ENCODE results near the gene FAM107B. TPM values are rescaled to one million over a fixed set of nuclear protein-coding genes. Genes with fewer than 3 reads are reported as not detected.
A peak's percentile ranks its signal among the peaks of the same experiment; 100 is the strongest.

Gene FAM107B
- total RNA-seq, 1 donor: 30.0 TPM

DNA sequence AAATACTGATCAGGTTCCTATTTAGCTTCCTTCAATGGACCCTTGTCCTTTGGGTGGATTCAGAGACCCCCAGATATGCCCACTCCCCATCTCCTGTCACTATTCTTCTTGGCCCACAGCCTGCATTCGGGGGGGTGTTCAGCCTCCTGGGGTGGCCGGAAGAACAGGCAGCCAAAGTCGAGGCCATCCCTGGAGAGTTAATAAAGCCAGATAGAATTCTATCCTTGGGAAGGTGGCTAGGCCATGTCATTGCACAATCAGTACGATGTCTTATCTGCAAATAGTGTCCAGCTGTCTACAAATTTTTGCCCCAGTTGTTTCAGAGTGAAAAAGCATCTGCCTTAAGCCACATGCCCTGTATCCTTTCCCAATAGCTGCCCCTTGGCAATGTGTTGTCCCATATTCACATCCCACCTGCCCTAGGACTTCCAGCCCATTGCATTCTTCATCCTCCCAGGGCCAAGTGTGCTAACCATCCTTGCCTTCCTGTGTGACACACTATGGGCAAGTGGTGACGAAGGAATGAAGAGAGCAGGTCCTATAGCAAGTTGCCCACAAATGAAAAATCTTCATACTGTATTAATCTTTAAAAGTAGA is 9.9 kb upstream of the FAM107B start:
- TF ChIP-seq, protein P1, sequence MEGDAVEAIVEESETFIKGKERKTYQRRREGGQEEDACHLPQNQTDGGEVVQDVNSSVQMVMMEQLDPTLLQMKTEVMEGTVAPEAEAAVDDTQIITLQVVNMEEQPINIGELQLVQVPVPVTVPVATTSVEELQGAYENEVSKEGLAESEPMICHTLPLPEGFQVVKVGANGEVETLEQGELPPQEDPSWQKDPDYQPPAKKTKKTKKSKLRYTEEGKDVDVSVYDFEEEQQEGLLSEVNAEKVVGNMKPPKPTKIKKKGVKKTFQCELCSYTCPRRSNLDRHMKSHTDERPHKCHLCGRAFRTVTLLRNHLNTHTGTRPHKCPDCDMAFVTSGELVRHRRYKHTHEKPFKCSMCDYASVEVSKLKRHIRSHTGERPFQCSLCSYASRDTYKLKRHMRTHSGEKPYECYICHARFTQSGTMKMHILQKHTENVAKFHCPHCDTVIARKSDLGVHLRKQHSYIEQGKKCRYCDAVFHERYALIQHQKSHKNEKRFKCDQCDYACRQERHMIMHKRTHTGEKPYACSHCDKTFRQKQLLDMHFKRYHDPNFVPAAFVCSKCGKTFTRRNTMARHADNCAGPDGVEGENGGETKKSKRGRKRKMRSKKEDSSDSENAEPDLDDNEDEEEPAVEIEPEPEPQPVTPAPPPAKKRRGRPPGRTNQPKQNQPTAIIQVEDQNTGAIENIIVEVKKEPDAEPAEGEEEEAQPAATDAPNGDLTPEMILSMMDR (IDR thresholded peaks at IDR 0.05; ENCODE audit: extremely low read depth, low read depth, low read length): no peak
- no peak for DNase-seq (ENCODE audit: insufficient read length, low spot score, missing footprints)

DNA sequence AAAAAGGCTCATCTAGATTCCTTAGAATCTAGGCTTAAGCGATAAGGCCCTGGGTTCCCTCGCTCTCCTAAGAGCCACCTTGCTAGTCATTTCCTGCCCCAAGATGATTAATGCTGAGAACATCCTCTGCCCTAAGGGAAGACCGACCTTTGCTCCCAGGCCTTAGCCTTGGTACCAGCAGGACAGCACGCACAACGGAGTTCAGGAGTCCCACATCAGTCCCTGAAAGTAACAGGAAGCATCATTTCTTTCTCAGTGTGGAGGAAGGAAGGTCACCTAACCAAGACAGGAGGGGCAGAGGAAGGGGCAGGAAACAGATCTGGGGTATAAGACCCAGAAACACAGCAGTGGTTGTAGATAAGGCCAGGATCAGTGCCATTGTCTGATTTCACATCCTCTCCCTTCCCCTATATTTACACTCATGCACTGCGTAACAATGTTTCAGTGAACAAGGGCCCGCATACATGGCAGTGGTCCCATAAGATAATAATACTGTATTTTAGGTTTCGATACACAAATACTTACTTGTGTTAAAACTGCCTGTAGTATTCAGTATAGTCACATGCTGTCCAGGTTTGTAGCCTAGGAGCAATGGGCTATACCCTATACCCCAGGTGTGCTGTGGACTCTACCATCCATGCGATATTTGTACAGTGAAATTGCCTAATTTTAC is 8.1 kb upstream of the FAM107B start:
- Histone ChIP-seq H3K27ac (ENCODE audit: low read depth, low read length) (no peak overlapping the region), H3K4me2 (ENCODE audit: insufficient read depth, low read length) (no peak overlapping the region), H3K4me3 (ENCODE audit: insufficient read depth, low read length) (no peak overlapping the region), H3K79me2 (ENCODE audit: insufficient read depth, low read length) (no peaks in the 10 kb centered on the region), H2AFZ (ENCODE audit: low read length) (peak overlapping the region; percentile 81), H3K4me1 (ENCODE audit: insufficient read depth, low read length) (peaks cover 18% of the 10 kb centered on the region), H3K27me3 (ENCODE audit: insufficient read depth, low read length) (no peaks in the 10 kb centered on the region), H3K9me3 (ENCODE audit: low read depth, low read length) (peaks cover 2% of the 10 kb centered on the region), H3K36me3 (ENCODE audit: insufficient read depth, low read length) (no peaks in the 10 kb centered on the region), H4K20me1 (ENCODE audit: insufficient read depth, low read length) (no peaks in the 10 kb centered on the region)
- DNase-seq (ENCODE audit: insufficient read length, low spot score, missing footprints): no peak
- TF ChIP-seq, protein P1 (IDR thresholded peaks at IDR 0.05; ENCODE audit: extremely low read depth, low read depth, low read length): no peak

More for the DNA sequence above, 9.9 kb upstream of the FAM107B start:
- Histone ChIP-seq H2AFZ (ENCODE audit: low read length) (no peak overlapping the region), H3K27ac (ENCODE audit: low read depth, low read length) (no peak overlapping the region), H3K36me3 (ENCODE audit: insufficient read depth, low read length) (no peaks in the 10 kb centered on the region), H4K20me1 (ENCODE audit: insufficient read depth, low read length) (no peaks in the 10 kb centered on the region), H3K4me1 (ENCODE audit: insufficient read depth, low read length) (peaks cover 7% of the 10 kb centered on the region), H3K9me3 (ENCODE audit: low read depth, low read length) (peaks cover 2% of the 10 kb centered on the region), H3K4me2 (ENCODE audit: insufficient read depth, low read length) (no peak overlapping the region), H3K4me3 (ENCODE audit: insufficient read depth, low read length) (no peak overlapping the region), H3K27me3 (ENCODE audit: insufficient read depth, low read length) (no peaks in the 10 kb centered on the region), H3K79me2 (ENCODE audit: insufficient read depth, low read length) (no peaks in the 10 kb centered on the region)

DNA sequence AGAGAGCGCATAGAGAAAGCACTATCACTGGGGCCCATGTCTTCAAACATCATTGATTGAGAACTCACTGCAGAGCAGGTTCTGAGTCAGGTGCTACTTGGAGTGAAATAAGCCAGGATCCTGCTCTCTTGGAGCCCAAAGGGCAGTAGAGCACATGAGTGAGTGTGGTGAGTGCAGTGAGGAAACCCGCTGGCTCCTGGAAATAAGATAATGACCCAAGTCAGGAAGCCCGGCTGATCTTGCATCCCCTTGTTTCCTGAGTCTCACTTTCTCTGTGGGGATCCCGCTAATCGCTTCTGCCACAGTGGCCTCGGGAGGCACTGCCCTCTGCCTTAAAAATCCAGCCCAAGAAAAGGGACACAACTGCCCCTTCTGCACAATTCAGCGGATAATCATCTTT is 7.1 kb upstream of the FAM107B start:
- H3K4me2 ChIP-seq (ENCODE audit: insufficient read depth, low read length): no peak overlapping the region
- no peak overlapping the region for H3K27ac ChIP-seq (ENCODE audit: low read depth, low read length)
- DNase-seq (ENCODE audit: insufficient read length, low spot score, missing footprints): no peak
- no peaks in the 10 kb centered on the region for H3K27me3 ChIP-seq (ENCODE audit: insufficient read depth, low read length)
- no peaks in the 10 kb centered on the region for H3K79me2 ChIP-seq (ENCODE audit: insufficient read depth, low read length)
- TF ChIP-seq, protein P1 (IDR thresholded peaks at IDR 0.05; ENCODE audit: extremely low read depth, low read depth, low read length): no peak
- H2AFZ ChIP-seq (ENCODE audit: low read length): no peak overlapping the region
- no peaks in the 10 kb centered on the region for H3K36me3 ChIP-seq (ENCODE audit: insufficient read depth, low read length)
- H3K4me1 ChIP-seq (ENCODE audit: insufficient read depth, low read length): peaks cover 15% of the 10 kb centered on the region
- no peak overlapping the region for H3K4me3 ChIP-seq (ENCODE audit: insufficient read depth, low read length)
- peaks cover 2% of the 10 kb centered on the region for H3K9me3 ChIP-seq (ENCODE audit: low read depth, low read length)
- H4K20me1 ChIP-seq (ENCODE audit: insufficient read depth, low read length): no peaks in the 10 kb centered on the region

DNA sequence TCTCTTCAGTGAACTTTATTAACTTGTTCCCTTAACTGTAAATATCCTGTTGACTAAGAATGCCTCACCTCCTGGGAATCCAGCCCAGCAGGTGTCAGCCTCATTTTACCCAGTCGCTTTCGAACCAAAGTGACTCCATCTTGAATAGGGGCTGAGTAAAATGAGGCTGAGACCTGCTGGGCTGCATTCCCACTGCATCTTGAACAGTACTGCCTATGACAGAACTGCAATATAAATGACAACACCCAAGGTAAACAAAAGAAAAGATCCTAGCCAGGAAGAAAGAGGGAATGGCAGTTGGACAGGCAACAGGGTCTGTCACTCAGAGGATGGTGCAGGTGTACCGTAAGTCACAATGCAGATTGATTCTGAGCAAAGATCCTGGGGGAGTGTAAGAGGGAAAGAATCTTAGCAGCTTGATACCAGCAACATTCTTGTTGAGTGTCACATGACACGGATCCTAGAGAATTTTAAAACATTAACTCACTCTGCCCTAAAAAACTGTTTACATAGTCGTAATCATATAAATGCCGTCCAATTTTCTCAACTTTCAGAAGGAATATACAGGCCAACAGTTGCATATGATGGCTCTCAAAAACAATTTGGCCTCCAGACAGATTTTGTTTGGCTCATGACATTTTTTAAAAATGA is 4.4 kb upstream of the FAM107B start:
- DNase-seq (ENCODE audit: insufficient read length, low spot score, missing footprints): no peak
- Histone ChIP-seq H2AFZ (ENCODE audit: low read length) (peak overlapping the region; percentile 47), H3K27me3 (ENCODE audit: insufficient read depth, low read length) (no peaks in the 10 kb centered on the region), H3K36me3 (ENCODE audit: insufficient read depth, low read length) (no peaks in the 10 kb centered on the region), H3K4me2 (ENCODE audit: insufficient read depth, low read length) (peak overlapping the region; percentile 58), H3K79me2 (ENCODE audit: insufficient read depth, low read length) (no peaks in the 10 kb centered on the region), H4K20me1 (ENCODE audit: insufficient read depth, low read length) (no peaks in the 10 kb centered on the region), H3K4me3 (ENCODE audit: insufficient read depth, low read length) (no peak overlapping the region), H3K4me1 (ENCODE audit: insufficient read depth, low read length) (peaks cover 15% of the 10 kb centered on the region), H3K27ac (ENCODE audit: low read depth, low read length) (no peak overlapping the region), H3K9me3 (ENCODE audit: low read depth, low read length) (no peaks in the 10 kb centered on the region)
- TF ChIP-seq, protein P1 (IDR thresholded peaks at IDR 0.05; ENCODE audit: extremely low read depth, low read depth, low read length): no peak

Data from osteoblast (primary cell).